Stomach (tissue), 9 donors: Measurements from ENCODE around the gene AFAP1. TPM values are rescaled to one million over a fixed set of nuclear protein-coding genes. Genes with fewer than 3 reads are reported as not detected.

Experiments used
- DNase-seq, 2 donors: peaks; one replicate each; pipeline versions ENCODE4 v3.0.0 to v3.0.0-alpha.2; 2013 to 2019
- H3K27ac ChIP-seq, 5 donors: fragments of 200-600 bp in 4 of 5; sonication (generic) in 4 of 5; one replicate each; pipeline ENCODE4 v1.5.1; 2013 to 2019; ENCODE audit warnings: mild to moderate bottlenecking in 1 of 5, moderate library complexity in 1 of 5
- H3K27me3 ChIP-seq, 3 donors: fragments of 200-600 bp; sonication (generic); one replicate each; pipeline ENCODE4 v1.5.1; 2017 to 2019; ENCODE audit warnings: mixed run types in 1 of 3
- H3K36me3 ChIP-seq, 4 donors: fragments of 200-600 bp; sonication (generic); 1 replicate in 3 of 4; 2 replicates in 1 of 4; pipeline ENCODE4 v1.5.1; 2016 to 2019
- H3K4me1 ChIP-seq, 4 donors: fragments of 200-600 bp; sonication (generic); one replicate each; pipeline ENCODE4 v1.5.1; 2016 to 2019
- H3K4me3 ChIP-seq, 4 donors: fragments of 200-600 bp; sonication (generic) in 3 of 4; one replicate each; pipeline ENCODE4 v1.5.1; 2016 to 2019; ENCODE audit warnings: mild to moderate bottlenecking in 1 of 4
- H3K9me3 ChIP-seq, 4 donors: fragments of 200-600 bp; sonication (generic); one replicate each; pipeline ENCODE4 v1.5.1; 2016 to 2019
- CTCF ChIP-seq, 7 experiments: fragments of 450-650 bp in 4 of 7; fragments of 200-600 bp in 3 of 7; sonication (generic) in 3 of 7; IDR thresholded peaks; one replicate each; pipeline ENCODE4 v1.5.1; 2016 to 2019; ENCODE audit warnings: antibody characterized with exemption in 7 of 7, control low read depth in 2 of 7, mild to moderate bottlenecking in 1 of 7
- EP300 ChIP-seq: sonication (generic); formaldehyde crosslinking; IDR thresholded peaks from one replicate; pipeline ENCODE4 v1.6.1; 2017; ENCODE audit warnings: antibody characterized with exemption
- POLR2A ChIP-seq, 4 donors: fragments of 450-650 bp; IDR thresholded peaks; one replicate each; pipeline ENCODE4 v1.6.1; 2016; ENCODE audit warnings: antibody characterized with exemption in 4 of 4, control low read depth in 2 of 4, mild to moderate bottlenecking in 1 of 4, moderate library complexity in 1 of 4
- POLR2AphosphoS5 ChIP-seq, 3 donors: sonication (generic); formaldehyde crosslinking; IDR thresholded peaks; one replicate each; pipeline ENCODE4 v1.6.1; 2016; ENCODE audit warnings: antibody characterized with exemption in 3 of 3
- WGBS, 5 donors: extraction: QIAGEN DNeasy Blood & Tissue Kit in 3 of 5; methylation state at CpG; one replicate each; pipeline versions ENCODE4 v1.1.5 to v1.1.7; 2013 to 2018; 5-methylcytosine and 5-hydroxymethylcytosine counted together
- intact Hi-C: fragments of 100-400 bp; cut with DNase I; formaldehyde crosslinking; loops from one replicate; pipeline ENCODE4 v1.15.1; 2023; ENCODE audit warnings: low total_unique reads
- polyA plus RNA-seq, 3 donors: library from polyadenylated mRNA; stranded (reverse); fragments of 200-250 nt; gene quantifications; one replicate each; pipeline ENCODE4 v1.2.3, GENCODE V29; 2013
- total RNA-seq, 5 donors: library from RNA; depleted of rRNA; stranded (reverse); fragments of >200 nt; gene quantifications; one replicate each; pipeline versions ENCODE4 v1.1.0 to v1.2.3, GENCODE V29; 2014 to 2016
- donor health status: healthy with polysubstance abuse.
- donor health status: Bipolar disorder and iron deficiency.
- donor health status: healthy.

The AFAP1 gene
- total and polyA plus RNA-seq, 8 donors: 4.1 to 88.9 (median 12.8) TPM

DNA sequence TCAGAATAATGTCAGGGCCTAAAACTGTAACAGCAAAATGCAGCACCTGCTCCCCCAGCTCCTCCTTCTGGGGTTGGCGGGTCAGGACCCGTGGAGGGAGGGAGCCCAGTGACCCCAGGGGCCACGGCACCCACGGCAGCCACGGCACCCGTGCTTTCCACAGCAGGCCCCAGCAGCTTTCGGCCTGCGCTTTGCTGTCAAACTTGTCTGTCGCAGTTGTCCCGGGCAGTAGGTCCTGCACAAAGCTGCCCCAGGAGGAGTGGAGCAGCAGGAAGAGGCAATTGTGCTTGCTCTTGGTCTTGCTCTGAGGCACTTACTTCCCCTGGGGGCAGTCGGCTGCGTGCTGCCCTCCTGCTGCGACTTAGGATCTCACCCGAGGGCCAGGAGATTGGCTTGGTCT lies 183.6 kb downstream of the AFAP1 start:
- Histone ChIP-seq H3K27me3 (no peaks in the 10 kb centered on the region), H3K4me1 (no peaks in the 10 kb centered on the region), H3K9me3 (no peaks in the 10 kb centered on the region), H3K4me3 (no peak overlapping the region), H3K27ac (no peak overlapping the region), H3K36me3 (peaks cover 0 to 21% (median 15%) of the 10 kb centered on the region in 4 donors)
- intact Hi-C loops: no loop called here
- DNase-seq: no peak
- 86 to 95% (median 93%) methylated on average over 7 to 14 of the region's 14 CpGs for WGBS, 5 donors
- TF ChIP-seq POLR2AphosphoS5 (IDR thresholded peaks at IDR 0.05): no peak
- TF ChIP-seq EP300: no peak
- no peak for TF ChIP-seq POLR2A (IDR thresholded peaks at IDR 0.05)
- no peak for TF ChIP-seq CTCF (IDR thresholded peaks at IDR 0.05)

- intact Hi-C loops: no loop called here
- peaks cover 0 to 16% (median 10%) of the 10 kb centered on the region in 4 donors for H3K36me3 ChIP-seq
- WGBS, 5 donors: 69 to 89% (median 83%) methylated on average over 11 to 16 of the region's 16 CpGs
Measured at GRCh38 chr4:7755561-7755960, 184.1 kb downstream of the AFAP1 start.

GRCh38 chr4:7754565-7755262 lies 184.9 kb downstream of the AFAP1 start:
- no peak for DNase-seq
- H3K4me3 ChIP-seq: no peak overlapping the region
- H3K36me3 ChIP-seq: peaks cover 0 to 8% (median 4%) of the 10 kb centered on the region in 4 donors
- peaks cover 0 to 7% (median 0%) of the 10 kb centered on the region in 4 donors for H3K4me1 ChIP-seq
- H3K27ac ChIP-seq: no peak overlapping the region
- TF ChIP-seq POLR2AphosphoS5 (IDR thresholded peaks at IDR 0.05) (no peak), CTCF (IDR thresholded peaks at IDR 0.05) (no peak), POLR2A (IDR thresholded peaks at IDR 0.05) (no peak)
- no peaks in the 10 kb centered on the region for H3K27me3 ChIP-seq
- WGBS, 5 donors: 84 to 93% (median 89%) methylated on average over 21 of the region's 21 CpGs
- intact Hi-C loops: no loop called here
- H3K9me3 ChIP-seq: no peaks in the 10 kb centered on the region

More at GRCh38 chr4:7755561-7755960, 184.1 kb downstream of the AFAP1 start:
- Histone ChIP-seq H3K27ac (no peak overlapping the region), H3K4me3 (no peak overlapping the region), H3K27me3 (no peaks in the 10 kb centered on the region), H3K4me1 (no peaks in the 10 kb centered on the region), H3K9me3 (no peaks in the 10 kb centered on the region)
- no peak for TF ChIP-seq POLR2A (IDR thresholded peaks at IDR 0.05)
- TF ChIP-seq POLR2AphosphoS5 (IDR thresholded peaks at IDR 0.05): no peak
- no peak for TF ChIP-seq CTCF (IDR thresholded peaks at IDR 0.05)
- TF ChIP-seq EP300: no peak
- DNase-seq: no peak

- no peaks in the 10 kb centered on the region for H3K9me3 ChIP-seq
- no peak overlapping the region for H3K27ac ChIP-seq
- peaks cover 0 to 11% (median 0%) of the 10 kb centered on the region in 4 donors for H3K4me1 ChIP-seq
- TF ChIP-seq EP300: no peak
- no peak for TF ChIP-seq CTCF (IDR thresholded peaks at IDR 0.05)
- TF ChIP-seq POLR2AphosphoS5 (IDR thresholded peaks at IDR 0.05): no peak
- no peak for TF ChIP-seq POLR2A (IDR thresholded peaks at IDR 0.05)
- no peak overlapping the region for H3K4me3 ChIP-seq
- H3K27me3 ChIP-seq: no peaks in the 10 kb centered on the region
- intact Hi-C loops: no loop called here
- peaks cover 0 to 8% (median under 1%) of the 10 kb centered on the region in 4 donors for H3K36me3 ChIP-seq
- no peak for DNase-seq
- WGBS, 5 donors: 79 to 88% (median 82%) methylated on average over 15 of the region's 15 CpGs
Measured at GRCh38 chr4:7753931-7754465, 185.7 kb downstream of the AFAP1 start.
